Measurements from ENCODE around the gene CHPF. TPM values are rescaled to one million over a fixed set of nuclear protein-coding genes. Genes with fewer than 3 reads are reported as not detected.

The CHPF gene
- polyA plus RNA-seq, 3 donors: 17.6 to 40.6 (median 33.8) TPM

DNA sequence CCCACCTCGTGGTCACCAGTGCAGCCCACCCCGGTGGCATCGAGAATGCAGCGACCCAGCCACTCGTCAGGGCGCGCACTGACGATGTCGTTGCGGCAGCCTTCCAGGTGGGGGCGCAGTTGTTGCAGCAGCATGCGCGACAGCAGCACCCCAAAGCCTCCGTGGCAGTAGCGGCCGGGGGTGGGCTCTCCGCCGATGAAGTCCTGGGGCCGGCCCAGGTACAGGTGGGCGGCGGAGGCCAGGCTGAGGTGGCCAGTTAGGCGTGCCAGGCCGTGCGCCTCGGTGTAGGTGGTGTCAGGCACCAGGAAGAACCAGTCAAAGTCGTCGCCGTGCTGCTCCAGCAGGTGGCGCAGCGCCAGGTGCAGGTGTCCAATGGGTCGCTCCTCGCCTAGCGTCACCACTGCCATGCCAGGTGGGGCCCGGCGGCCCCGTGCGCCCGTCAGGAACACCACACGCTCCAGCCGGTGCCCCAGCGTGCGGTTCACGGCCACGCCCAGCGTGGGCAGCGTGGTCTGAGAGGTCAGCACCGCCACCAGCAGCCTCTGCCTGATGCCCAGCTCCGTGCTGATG lies 1.9 kb downstream of the CHPF start:
- peak in 7 of 11 donors; percentile 71 to 81 (median 76) for DNase-seq (ENCODE audit: extremely low read depth in 1 of 11, low read depth in 9 of 11, low spot score in 4 of 11)

DNA sequence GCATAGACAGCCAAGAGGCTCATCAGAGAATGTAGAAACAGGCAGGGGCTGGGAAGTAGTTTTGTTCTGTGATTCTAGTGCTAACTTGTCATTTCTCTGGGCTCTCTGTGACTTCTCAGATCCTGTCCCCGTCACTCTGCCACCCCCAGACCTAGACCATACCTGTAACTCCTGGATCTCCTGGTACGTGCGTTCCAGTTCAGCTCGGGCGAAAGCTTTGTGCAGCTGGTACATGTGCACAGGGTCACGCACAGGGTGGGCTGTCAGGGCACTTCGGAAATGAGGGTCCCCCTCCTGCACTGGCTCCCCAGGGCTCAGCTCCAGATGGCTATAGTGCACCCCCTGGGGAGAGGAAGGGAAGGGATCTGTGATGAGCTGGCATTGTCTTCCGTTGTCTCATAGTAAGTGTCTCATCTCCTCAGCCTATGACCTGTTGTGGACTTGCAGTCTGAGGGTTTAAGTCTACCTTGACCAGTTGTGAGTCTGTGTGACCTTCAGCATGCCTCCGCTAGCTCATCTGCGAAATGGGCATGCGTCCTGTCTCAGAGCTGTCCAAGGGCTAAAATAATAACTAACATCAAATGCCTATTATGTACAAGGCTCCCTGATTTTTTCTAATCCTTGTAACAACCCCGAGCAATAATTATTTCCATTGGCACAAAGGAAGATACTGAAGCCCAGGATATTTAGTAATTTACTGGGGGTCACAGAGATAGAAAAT lies 2.7 kb downstream of the CHPF start:
- DNase-seq (ENCODE audit: extremely low read depth in 1 of 11, low read depth in 9 of 11, low spot score in 4 of 11): no peak

DNA sequence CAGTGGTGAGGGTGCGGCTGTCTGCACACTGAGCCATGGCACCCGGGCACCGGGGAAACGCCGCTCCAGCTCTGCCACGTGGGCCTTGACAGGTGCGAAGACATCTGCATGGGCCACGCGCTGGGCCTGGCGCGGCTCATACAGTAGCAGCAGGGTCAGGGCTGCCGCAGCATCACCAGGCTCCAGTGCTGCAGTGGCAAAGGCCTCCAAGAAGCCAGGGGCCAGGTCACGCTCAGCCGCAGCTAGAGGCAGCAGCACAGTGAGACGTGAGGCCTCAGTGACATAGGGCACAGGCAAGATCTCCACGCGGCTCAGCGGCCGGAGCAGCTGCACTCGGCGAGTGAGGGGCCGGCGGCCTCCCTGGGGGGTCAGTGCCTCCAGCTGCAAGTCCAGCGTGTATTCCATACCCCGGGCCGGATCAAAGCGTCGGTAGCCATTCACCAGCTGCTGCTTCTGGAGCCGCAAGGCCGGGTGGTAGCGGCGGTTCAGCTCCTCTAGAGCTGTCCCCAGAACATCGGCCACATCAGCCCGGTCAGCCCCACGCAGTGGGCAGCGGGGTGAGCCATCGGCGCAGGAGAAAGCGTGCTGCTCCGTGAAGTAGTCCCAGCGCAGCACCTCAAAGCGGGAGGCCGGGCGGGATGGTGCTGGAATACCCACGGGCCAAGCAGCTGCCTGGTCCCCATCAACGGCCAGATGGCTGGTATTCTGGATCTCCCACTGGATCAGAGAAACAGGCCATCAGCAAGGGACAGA lies 3.5 kb downstream of the CHPF start:
- no peak for DNase-seq (ENCODE audit: extremely low read depth in 1 of 11, low read depth in 9 of 11, low spot score in 4 of 11)

DNA sequence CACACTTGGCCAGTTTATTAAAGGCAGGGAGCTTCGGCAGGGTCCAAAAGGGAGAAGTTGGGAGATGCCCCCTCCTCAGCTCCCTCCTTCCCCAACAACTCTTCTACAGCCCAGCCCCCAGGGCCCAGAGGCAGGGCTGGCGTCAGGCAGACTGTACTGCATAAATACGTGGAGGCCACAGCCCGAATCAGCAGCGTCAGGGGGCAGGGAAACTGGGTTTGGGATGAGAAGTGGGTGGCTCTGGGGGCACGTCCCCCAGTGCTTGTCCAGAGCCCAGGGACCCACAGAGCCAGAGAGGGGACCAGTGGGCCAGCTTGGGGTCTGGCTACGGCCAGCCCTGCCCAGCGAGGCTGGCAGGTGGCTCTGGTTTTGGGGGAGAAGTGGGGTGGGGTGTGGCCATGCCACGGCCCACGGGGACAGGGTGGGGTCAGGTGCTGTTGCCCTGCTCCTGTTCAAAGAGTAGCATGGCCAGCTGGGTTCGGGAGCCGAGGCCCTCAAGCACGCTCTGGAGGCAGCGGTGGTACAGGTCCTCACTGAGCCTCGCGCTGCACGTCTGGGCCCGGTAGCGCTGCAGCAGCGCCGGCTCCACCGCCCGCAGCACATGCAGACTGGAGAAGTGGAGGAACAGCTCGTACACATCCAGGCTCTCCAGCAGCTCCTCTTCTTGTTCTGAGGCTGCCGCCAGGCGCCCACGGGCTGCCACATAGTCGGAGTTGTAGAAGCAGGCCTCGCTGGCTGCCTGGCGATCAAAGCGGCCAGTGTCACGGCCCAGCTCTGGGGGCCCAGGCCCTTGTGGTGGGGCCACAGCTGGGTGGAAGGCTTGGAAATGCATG lies 4.4 kb downstream of the CHPF start:
- no peak for DNase-seq (ENCODE audit: extremely low read depth in 1 of 11, low read depth in 9 of 11, low spot score in 4 of 11)

DNA sequence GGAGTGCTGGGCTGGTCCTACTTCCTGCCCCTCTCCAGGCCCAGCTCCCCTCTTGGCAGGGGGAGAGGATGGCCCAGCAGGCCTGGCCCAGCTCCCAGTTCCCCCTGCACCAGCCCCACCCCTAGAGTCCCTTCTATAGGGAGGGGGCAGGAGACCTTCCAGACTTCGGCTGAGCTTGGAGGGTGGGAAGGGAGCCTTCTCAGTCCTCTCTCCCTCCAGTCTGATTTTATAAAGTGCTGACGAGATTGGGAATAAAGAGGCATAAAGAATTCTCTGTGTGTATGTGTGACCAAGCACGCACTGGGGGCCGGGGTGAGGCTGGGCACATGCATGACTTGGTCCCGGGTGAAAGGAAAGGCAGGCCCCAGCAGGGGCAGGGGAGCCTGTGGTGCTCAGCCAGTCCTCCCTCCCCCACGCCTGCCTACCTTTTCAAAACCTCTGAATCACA lies 5.1 kb downstream of the CHPF start:
- DNase-seq (ENCODE audit: extremely low read depth in 1 of 11, low read depth in 9 of 11, low spot score in 4 of 11): no peak

DNA sequence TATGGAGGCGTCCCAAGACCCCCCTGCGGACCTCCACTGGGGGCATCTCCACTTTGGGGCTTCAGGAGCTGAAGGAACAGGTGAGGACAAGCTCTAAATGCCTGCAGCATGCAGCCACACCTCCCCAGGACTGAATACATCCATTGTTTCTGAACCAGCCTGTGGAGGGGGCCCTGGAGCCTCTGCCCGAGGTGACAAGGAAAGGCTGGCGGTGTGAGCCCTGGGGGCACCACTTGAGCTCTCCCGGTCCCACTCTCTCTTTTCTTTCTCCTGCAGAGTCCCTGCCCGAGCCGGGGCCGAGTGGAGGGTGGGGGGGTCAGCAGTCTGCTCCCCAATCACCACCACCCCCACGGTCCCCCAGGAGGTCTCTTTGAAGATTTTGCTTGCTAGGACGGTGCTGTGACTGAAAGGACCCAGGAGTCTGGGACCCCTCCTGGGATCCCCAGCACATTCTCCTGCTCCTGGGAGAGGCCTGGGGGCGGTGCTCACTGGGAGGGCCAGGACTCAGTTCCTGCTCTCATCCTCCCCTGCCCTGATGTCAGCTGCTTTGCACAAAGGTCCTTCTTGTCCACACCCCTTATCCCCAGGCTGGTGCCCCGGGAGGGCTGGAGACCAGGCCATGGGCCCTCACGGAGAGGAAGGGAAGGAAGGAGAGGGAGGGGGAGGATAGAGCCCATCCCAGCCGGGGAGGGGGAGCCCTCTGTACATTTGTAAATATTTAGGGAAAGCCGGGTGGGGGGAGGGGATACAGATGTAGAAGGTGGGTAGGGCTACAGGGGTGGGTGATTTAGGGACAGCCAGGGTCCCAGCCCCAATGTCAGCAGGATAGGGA lies 5.7 kb downstream of the CHPF start:
- no peak for DNase-seq (ENCODE audit: extremely low read depth in 1 of 11, low read depth in 9 of 11, low spot score in 4 of 11)

DNA sequence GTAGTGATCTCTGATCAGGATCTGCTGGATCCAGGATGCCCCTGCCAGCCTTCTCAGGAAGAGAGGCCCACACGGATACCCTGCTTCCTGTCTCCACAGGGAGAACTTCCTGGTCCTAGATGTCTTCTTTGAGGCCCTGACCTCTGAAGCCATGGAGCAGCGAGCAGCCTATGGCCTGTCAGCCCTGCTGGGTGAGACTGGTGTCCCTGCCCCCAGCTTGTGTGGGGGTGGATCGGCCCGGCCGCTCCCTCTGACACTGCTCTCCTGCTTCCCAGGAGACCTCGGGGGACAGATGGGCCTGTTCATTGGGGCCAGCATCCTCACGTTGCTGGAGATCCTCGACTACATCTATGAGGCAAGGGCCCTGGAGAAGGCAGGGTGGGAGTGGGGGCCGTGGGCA lies 6.6 kb downstream of the CHPF start:
- DNase-seq (ENCODE audit: extremely low read depth in 1 of 11, low read depth in 9 of 11, low spot score in 4 of 11): no peak

DNA sequence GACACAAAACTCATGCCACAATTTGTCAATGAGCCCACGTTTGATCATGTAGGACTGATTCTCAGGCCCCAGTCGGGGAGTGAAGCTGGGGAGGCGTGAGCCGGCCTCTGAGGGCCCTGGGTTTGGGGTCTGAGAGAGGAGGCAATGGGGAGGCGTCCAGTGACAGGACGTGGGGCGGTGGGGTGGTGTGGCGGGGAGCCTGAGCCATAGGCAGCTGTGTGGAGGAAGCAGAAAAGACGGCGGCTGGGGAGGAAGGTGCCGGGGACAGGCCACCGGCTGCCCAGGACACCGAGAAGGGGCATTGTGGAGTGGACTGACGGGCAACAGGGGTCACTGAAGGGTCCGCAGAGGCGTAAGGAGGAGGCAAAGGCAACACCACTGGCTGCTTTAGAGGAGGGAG lies 7.2 kb downstream of the CHPF start:
- DNase-seq (ENCODE audit: extremely low read depth in 1 of 11, low read depth in 9 of 11, low spot score in 4 of 11): no peak

DNA sequence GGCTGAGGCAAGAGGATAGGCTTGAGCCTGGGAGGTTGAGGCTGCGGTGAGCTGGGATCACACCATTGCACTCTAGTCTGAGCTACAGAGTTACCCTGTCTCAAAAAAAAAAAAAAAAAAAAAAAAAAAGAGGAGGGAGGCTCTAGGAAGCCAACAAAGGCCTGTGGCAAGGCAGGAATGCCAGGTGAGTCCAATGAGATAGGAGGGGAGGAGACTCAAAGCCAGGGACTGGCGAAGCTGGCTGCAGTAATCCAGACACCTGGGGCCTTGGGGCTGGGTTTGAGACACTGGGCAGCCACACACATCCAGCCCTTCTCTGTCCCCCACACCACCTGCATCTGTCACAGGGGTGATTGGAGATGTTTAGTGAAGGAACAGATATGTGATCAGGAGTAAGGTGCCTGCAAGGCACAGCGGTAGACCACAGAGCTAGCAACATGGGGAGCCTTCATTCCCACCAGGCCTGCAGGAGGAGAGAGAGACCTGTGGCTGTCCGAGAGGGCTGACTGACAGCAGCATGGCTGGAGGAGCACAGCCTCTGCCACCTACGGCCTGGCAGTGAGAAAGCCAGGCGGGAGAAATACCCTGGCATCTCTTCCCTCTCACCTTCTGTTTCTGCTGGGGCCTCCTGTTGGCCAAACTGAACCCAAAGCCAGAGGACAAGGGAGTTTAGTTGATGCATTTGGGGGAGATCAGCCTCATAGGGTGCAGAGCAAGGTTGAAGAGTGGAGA lies 9.5 kb downstream of the CHPF start:
- DNase-seq (ENCODE audit: extremely low read depth in 1 of 11, low read depth in 9 of 11, low spot score in 4 of 11): no peak

DNA sequence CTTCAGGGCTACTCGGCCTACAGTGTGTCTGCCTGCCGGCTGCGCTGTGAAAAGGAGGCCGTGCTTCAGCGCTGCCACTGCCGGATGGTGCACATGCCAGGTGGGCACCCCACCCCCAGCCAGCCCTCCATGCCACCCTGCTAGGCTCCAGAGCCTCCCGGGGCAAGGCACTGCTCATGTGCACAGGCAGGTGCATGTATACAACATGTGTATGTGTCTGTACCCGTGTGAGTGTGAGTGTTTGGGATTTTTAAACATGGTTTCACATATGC lies 11.3 kb downstream of the CHPF start:
- DNase-seq (ENCODE audit: extremely low read depth in 1 of 11, low read depth in 9 of 11, low spot score in 4 of 11): no peak

DNA sequence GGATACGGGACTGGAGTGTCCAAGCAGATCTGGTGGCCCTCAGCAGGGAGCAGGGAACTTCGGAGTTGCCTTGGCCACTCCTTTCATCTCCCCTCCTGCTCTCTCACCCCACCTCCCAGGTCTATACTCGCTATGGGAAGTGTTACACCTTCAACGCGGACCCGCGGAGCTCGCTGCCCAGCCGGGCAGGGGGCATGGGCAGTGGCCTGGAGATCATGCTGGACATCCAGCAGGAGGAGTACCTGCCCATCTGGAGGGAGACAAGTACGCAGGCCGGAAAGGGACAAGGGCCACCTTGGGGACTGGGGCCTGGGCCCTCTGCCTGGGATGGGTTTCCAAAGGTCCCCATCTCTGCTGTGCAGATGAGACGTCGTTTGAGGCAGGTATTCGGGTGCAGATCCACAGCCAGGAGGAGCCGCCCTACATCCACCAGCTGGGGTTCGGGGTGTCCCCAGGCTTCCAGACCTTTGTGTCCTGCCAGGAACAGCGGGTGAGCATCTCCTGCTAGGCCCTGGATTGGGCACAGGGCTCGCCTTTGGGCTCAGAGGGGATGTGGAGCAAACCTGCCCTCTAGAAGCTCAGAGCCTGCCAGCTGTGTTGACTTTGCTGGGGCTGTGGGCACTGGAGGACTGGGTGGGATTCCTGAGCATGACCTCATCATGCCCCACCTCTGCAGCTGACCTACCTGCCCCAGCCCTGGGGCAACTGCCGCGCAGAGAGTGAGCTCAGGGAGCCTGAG lies 11.8 kb downstream of the CHPF start:
- no peak for DNase-seq (ENCODE audit: extremely low read depth in 1 of 11, low read depth in 9 of 11, low spot score in 4 of 11)

DNA sequence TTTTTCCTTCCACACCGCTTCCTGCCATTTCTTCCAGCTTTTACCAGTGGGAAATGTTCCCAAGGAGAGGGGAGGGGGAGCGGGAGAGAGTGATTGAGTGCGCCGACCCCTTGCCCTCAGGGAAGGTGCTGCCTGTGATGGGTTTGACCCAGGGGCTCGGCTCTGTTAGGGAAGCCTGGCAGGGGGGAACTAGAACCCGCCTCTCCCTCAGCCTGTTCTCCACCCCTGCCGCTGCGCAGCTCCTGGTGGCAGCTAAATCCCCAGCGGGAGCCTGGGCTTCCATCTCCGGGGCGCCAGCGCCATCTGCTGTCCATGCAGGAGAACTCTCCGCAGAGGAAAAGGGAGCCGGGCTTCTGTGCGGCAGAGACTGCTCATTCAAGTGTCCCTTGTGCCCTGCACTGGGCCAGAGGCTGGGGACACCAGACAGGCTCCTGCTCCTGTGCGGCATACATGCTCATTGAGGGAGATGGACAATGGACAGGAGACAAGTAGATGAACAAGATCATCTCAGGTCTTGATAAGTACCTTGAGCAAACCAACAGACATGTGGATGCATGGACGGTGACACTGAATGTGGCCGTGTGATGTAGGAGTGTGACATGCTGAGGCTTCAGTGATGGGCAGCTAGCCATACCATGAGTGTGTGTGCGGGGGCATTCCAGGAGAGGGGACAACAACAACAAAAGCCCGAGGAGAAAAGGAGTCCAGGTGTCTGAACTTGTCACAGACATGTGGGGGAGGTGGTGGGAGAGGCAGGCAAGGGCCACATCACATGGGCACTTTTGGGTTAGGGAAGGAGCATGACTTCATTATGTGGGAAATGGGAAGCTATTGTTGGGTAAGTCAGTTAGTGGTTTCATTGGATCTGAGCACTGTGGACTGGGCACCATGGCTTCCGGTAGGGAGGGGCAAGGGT lies 13.3 kb downstream of the CHPF start:
- peak in 9 of 11 donors; percentile 63 to 83 (median 80) for DNase-seq (ENCODE audit: extremely low read depth in 1 of 11, low read depth in 9 of 11, low spot score in 4 of 11)

DNA sequence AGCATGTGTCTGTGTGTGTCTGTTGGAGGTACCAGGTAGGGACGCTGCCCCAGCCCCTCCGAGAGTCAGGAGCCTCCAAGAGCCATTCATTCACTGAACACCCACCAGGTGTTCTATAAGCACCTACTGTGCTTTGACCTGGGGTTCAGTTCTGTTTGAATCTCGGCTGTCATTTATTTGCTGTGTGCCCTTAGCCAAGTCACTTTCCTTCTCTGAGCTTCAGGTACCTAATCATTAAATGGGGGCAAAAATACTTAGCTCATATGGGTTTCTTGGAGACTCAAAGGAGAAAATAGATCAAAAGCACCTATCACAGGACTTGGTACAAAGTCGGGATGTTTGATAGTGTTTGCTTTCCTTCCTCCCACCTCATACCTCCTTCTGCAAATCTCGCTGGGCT lies 16.1 kb downstream of the CHPF start:
- DNase-seq (ENCODE audit: extremely low read depth in 1 of 11, low read depth in 9 of 11, low spot score in 4 of 11): no peak

DNA sequence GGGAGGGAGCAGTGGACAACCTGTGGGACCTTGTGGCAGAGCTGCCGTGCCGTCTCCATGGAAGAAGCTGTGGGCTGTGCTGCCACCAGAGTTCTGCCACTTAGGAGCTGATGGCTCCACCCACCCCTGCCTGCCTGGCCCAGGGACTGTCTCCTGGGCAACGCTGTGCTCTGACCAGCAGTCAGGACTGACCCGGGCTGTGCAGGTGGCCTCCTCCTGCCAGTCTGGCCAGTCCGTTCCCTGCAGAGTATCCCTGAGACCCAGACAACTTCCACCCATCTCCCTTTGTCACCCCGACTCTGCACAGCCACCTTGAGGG lies 16.6 kb downstream of the CHPF start:
- no peak for DNase-seq (ENCODE audit: extremely low read depth in 1 of 11, low read depth in 9 of 11, low spot score in 4 of 11)

DNA sequence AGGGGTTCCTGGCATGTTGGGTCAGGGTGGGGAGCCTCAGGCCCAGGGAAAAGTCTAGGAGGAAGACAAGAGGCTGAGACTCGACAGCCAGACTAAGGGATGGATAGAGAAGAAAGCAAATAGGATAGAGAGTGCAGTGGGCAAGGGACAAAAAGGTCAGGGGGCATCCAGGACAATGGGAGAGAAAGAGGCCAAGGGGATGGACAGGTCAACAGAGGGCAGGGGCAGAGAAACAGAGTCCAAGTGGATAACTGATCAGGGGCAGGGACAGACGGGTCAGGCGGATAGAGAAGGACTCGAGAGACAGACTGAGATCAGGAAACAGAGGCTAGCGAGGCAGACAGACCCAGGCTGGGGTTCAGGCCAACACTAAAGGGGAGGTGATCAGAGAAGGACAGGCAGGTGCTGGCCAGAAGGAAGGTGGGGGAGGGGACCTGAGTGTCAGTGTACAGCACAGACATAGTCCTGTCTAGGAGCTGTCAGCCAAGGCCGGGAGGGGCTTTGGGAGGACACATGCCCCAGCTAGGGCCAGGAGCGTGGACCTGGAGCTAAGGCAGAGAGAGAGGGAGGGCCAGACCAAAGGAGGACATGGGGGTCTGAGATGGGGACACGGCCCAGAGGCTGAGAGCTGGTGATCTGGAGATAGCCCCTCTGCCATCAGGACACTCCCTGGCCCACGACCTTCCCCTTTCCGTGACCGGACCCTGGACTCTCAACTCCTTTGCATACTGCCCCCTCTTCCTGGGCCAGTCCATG lies 17.1 kb downstream of the CHPF start:
- DNase-seq (ENCODE audit: extremely low read depth in 1 of 11, low read depth in 9 of 11, low spot score in 4 of 11): no peak
